PC-9 (cell line): Measurements from ENCODE around the gene IFITM5.

ENCODE experiments used
- CTCF ChIP-seq: fragments of 200-600 bp; sonication (generic); conservative IDR thresholded peaks from 2 replicates; pipeline ENCODE4 v1.6.1; 2017; ENCODE audit warnings: mixed run types, antibody characterized with exemption, mild to moderate bottlenecking, moderate library complexity
- EZH2 ChIP-seq: fragments of 200-600 bp; sonication (generic); IDR thresholded peaks from 2 replicates; pipeline ENCODE4 v1.8.0; 2017; ENCODE audit warnings: antibody characterized with exemption, low read depth

- no peak for TF ChIP-seq CTCF
- TF ChIP-seq EZH2: no peak
Observed at GRCh38 chr11:340539-341512, 41.5 kb upstream of the IFITM5 start.
